OCI-LY3 (cell line): ENCODE data around the gene UCKL1.

ENCODE experiments used
- CTCF ChIP-seq: fragments of 200-600, 300-600 bp; sonication (generic); IDR thresholded peaks from 2 replicates; pipeline ENCODE4 v1.5.1; 2014; ENCODE audit warnings: antibody characterized with exemption, low read length, low read depth
- EZH2phosphoT487 ChIP-seq: fragments of 200-600 bp; shearing (Covaris generic); IDR thresholded peaks from 2 replicates; pipeline ENCODE4 v1.6.1; 2018; ENCODE audit warnings: antibody characterized with exemption, mixed run types, low read depth

- TF ChIP-seq CTCF (no peak), EZH2phosphoT487 (no peak)
These were observed 23.5 kb downstream of the UCKL1 start for GRCh38 chr20:63932606-63933160.
